Measurements from ENCODE around the gene GPR78. TPM values are rescaled to one million over a fixed set of nuclear protein-coding genes. Genes with fewer than 3 reads are reported as not detected.
A peak's percentile ranks its signal among the peaks of the same experiment; 100 is the strongest.

Gene GPR78, protein sequence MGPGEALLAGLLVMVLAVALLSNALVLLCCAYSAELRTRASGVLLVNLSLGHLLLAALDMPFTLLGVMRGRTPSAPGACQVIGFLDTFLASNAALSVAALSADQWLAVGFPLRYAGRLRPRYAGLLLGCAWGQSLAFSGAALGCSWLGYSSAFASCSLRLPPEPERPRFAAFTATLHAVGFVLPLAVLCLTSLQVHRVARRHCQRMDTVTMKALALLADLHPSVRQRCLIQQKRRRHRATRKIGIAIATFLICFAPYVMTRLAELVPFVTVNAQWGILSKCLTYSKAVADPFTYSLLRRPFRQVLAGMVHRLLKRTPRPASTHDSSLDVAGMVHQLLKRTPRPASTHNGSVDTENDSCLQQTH
- total RNA-seq (not detected), total RNA-seq (0 to 0.24 (median 0) reads per million in 172 experiments)
- polyA plus RNA-seq (2013, experiment 1 of 2) = not detected
- 0.03 TPM for polyA plus RNA-seq (2013, experiment 2 of 2)

DNA sequence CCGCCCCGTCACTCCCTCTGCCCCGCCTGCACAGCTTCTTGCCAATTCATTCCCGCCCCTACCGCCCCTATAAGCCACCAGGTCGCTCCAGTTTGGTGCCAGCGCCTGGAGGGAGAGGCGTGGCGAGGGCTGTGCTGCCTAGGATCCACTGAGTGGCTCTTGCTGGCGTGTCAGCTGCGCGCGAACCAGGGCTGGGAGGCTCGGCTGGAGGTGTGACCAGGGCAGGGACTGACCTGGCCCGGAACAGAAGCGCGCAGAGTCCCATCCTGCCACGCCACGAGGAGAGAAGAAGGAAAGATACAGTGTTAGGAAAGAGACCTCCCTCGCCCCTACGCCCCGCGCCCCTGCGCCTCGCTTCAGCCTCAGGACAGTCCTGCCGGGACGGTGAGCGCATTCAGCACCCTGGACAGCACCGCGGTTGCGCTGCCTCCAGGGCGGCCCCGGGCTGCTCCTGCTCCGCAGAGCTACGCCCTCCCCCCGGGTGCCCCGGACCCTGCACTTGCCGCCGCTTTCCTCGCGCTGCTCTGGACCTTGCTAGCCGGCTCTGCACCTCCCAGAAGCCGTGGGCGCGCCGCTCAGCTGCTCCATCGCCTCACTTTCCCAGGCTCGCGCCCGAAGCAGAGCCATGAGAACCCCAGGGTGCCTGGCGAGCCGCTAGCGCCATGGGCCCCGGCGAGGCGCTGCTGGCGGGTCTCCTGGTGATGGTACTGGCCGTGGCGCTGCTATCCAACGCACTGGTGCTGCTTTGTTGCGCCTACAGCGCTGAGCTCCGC is at the start of gene GPR78:
Gene GPR78 (plus strand): TSS at position 72 of the 773 bp plus-strand sequence. CDS start 591 bp downstream, at position 663.
- no peaks in the 10 kb centered on the region for H3K9me3 Mint-ChIP-seq
- no peak for ATAC-seq (ENCODE audit: poor library complexity)
- Histone ChIP-seq H3K4me3 (ENCODE audit: low read length) (no peak within 1 kb of the TSS), H3K27ac (ENCODE audit: low read depth in 1 of 2, low read length in 2 of 2) (no peak within 1 kb of the TSS), H3K27me3 (ENCODE audit: control insufficient read depth in 1 of 2, insufficient read depth in 2 of 2, low read length in 2 of 2) (peaks cover 13 to 24% of the 10 kb centered on the region in 2 experiments), H3K9me3 (ENCODE audit: control insufficient read depth in 1 of 2, insufficient read depth in 1 of 2, low read length in 2 of 2) (peaks cover 0 to 34% of the 10 kb centered on the region in 2 experiments), H3K4me1 (ENCODE audit: insufficient read depth, low read length) (no peaks in the 10 kb centered on the region), H3K36me3 (ENCODE audit: insufficient read depth, low read length) (no peaks in the 10 kb centered on the region)
- H3K27me3 Mint-ChIP-seq = peaks cover 44% of the 10 kb centered on the region
- no peaks in the 10 kb centered on the region for H3K36me3 Mint-ChIP-seq (ENCODE audit: low read depth)
- no peaks in the 10 kb centered on the region for H3K4me1 Mint-ChIP-seq (ENCODE audit: low read depth)
- intact Hi-C loops (cut with DNase I, micrococcal nuclease) = no loop called here
- H3K4me3 Mint-ChIP-seq = no peak within 1 kb of the TSS
- DNase-seq = peak in 7 of 14 experiments; percentile 7 to 39 (median 14)
- ChIA-PET CTCF (no interaction called here), POLR2A (no interaction called here)
- H3K27ac Mint-ChIP-seq = no peak within 1 kb of the TSS
- TF ChIP-seq, protein P1, sequence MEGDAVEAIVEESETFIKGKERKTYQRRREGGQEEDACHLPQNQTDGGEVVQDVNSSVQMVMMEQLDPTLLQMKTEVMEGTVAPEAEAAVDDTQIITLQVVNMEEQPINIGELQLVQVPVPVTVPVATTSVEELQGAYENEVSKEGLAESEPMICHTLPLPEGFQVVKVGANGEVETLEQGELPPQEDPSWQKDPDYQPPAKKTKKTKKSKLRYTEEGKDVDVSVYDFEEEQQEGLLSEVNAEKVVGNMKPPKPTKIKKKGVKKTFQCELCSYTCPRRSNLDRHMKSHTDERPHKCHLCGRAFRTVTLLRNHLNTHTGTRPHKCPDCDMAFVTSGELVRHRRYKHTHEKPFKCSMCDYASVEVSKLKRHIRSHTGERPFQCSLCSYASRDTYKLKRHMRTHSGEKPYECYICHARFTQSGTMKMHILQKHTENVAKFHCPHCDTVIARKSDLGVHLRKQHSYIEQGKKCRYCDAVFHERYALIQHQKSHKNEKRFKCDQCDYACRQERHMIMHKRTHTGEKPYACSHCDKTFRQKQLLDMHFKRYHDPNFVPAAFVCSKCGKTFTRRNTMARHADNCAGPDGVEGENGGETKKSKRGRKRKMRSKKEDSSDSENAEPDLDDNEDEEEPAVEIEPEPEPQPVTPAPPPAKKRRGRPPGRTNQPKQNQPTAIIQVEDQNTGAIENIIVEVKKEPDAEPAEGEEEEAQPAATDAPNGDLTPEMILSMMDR (IDR thresholded peaks at IDR 0.05) = no peak

DNA sequence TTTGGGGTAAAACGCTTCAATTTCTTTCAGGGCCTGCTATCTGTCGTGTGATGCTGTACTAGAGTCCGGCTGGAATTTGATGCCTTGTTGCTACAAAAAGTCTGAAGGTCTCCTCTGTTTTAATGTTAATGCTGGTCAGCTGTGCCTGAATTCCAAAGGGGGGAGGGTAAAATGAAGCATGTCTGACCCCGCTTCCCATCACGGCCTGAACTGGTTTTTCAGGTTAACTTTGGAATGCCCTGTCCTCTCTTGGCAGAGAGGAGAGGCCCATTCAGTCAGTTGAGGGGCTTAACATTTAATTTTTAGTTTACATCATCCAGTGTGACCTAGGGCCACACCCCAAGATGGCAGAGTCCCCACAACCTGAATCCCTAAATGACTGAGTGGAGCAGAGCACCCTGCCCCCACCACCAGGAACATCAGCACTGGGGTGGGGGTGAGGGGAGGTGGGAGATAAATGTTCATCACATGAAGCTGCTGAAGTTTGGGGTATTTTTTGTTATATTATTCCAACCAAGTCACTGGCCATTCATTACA is 47.9 kb upstream of the GPR78 start:
- no peaks in the 10 kb centered on the region for H3K36me3 Mint-ChIP-seq (ENCODE audit: low read depth)
- intact Hi-C loops (cut with DNase I, micrococcal nuclease) = no loop called here
- ATAC-seq (ENCODE audit: poor library complexity) (no peak), DNase-seq (no peak)
- H3K9me3 ChIP-seq (ENCODE audit: control insufficient read depth in 1 of 2, insufficient read depth in 1 of 2, low read length in 2 of 2) = peaks cover 0 to 4% of the 10 kb centered on the region in 2 experiments
- no peak overlapping the region for H3K27ac Mint-ChIP-seq
- TF ChIP-seq, protein P1 (IDR thresholded peaks at IDR 0.05) = no peak
- no peaks in the 10 kb centered on the region for H3K27me3 ChIP-seq (ENCODE audit: control insufficient read depth in 1 of 2, insufficient read depth in 2 of 2, low read length in 2 of 2)
- no peak overlapping the region for H3K27ac ChIP-seq (ENCODE audit: low read depth in 1 of 2, low read length in 2 of 2)
- H3K27me3 Mint-ChIP-seq = no peaks in the 10 kb centered on the region
- CTCF ChIA-PET = no interaction called here
- no peaks in the 10 kb centered on the region for H3K4me1 ChIP-seq (ENCODE audit: insufficient read depth, low read length)
- H3K9me3 Mint-ChIP-seq = peaks cover 4% of the 10 kb centered on the region
- no peak overlapping the region for H3K4me3 ChIP-seq (ENCODE audit: low read length)
- H3K36me3 ChIP-seq (ENCODE audit: insufficient read depth, low read length) = no peaks in the 10 kb centered on the region
- no peaks in the 10 kb centered on the region for H3K4me1 Mint-ChIP-seq (ENCODE audit: low read depth)
- H3K4me3 Mint-ChIP-seq = no peak overlapping the region
- POLR2A ChIA-PET = no interaction called here

DNA sequence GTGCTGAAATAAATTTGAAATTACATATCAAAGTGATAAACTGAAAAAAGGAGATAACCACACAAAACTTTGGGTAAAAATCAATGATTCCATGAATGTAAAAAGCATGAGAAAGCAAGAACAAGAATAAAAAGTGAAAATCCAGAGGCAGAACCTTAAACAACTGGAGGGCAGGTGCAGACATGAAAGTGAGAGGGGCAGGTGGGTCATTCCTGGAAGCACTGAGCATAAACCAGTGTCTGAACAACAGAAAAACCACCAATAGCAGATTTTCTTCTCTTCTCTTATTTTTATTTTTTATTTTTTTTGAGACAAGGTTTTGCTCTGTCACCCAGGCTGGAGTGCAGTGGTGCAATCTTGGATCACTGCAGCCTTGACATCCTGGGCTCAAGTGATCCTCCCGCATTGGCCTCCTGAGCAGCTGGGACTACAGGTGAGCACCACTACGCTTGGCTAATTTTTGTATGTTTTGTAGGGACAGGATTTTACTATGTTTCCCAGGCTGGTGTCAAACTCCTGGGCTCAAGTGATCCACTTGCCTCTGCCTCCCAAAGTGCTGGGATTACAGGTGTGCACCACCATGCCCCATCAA is 46.8 kb upstream of the GPR78 start:
- ATAC-seq (ENCODE audit: poor library complexity) (no peak), DNase-seq (no peak)
- no peaks in the 10 kb centered on the region for H3K36me3 Mint-ChIP-seq (ENCODE audit: low read depth)
- Histone ChIP-seq H3K27me3 (ENCODE audit: control insufficient read depth in 1 of 2, insufficient read depth in 2 of 2, low read length in 2 of 2) (no peaks in the 10 kb centered on the region), H3K27ac (ENCODE audit: low read depth in 1 of 2, low read length in 2 of 2) (no peak overlapping the region), H3K36me3 (ENCODE audit: insufficient read depth, low read length) (no peaks in the 10 kb centered on the region), H3K9me3 (ENCODE audit: control insufficient read depth in 1 of 2, insufficient read depth in 1 of 2, low read length in 2 of 2) (peaks cover 0 to 4% of the 10 kb centered on the region in 2 experiments), H3K4me3 (ENCODE audit: low read length) (no peak overlapping the region), H3K4me1 (ENCODE audit: insufficient read depth, low read length) (no peaks in the 10 kb centered on the region)
- no peak overlapping the region for H3K27ac Mint-ChIP-seq
- ChIA-PET CTCF (no interaction called here), POLR2A (no interaction called here)
- no peaks in the 10 kb centered on the region for H3K4me1 Mint-ChIP-seq (ENCODE audit: low read depth)
- H3K9me3 Mint-ChIP-seq = peaks cover 4% of the 10 kb centered on the region
- TF ChIP-seq, protein P1 (IDR thresholded peaks at IDR 0.05) = no peak
- H3K4me3 Mint-ChIP-seq = no peak overlapping the region
- intact Hi-C loops (cut with DNase I, micrococcal nuclease) = no loop called here
- no peaks in the 10 kb centered on the region for H3K27me3 Mint-ChIP-seq

Data from CD4-positive, alpha-beta T cell (primary cell).